Middle frontal gyrus (tissue), 1 donor: ENCODE data around the gene PGF.

Experiments
- DNase-seq: peaks from one replicate; pipeline ENCODE4 v3.0.0-alpha.2; 2015; ENCODE audit warnings: low spot score; ENCODE audit errors: extremely low spot score

Gene PGF

GRCh38 chr14:74919421-74920165 lies 35.8 kb downstream of the PGF start:
- DNase-seq = no peak

DNA sequence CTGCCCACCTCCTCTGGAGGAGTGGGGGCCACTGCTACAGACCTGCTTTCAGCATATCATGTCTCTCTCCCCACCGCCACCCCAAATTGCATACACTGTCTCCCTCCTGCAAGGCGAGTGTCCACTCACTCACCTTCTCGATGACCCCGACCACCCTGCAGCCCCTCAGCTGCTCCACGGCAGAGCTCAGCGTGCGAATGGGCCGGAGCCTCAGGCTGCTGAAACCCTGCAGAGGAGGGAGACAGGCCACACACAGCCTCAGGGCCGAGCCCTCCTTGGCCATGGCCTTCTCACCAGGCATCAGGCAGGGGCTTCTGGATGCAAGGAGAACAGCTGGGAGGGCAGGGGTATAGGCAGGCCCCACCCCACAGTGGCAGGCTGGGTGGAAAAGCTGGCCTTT lies 37.0 kb downstream of the PGF start:
- DNase-seq = no peak

DNA sequence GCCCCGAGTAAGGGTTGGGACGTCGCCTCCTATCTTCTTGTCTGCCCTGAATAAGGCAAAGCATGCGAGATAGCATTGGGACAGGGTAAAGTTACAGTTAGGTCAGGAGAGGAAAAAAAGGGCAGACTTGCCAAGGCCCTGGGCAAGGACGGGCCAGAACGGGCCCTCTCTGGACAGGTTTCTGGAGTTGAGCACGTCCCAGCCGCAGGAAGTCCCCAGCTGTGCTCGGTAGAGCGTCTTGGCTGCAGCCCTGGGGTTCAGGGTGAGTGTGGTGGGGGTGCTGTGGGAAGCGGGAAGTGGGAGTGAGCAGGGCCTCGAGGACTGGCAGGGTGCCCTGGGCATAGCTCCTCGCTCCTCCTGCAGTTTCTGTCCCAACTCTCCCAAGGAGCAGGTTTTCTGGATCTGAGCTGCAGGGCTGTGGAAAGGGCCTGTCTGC lies 37.7 kb downstream of the PGF start:
- no peak for DNase-seq

GRCh38 chr14:74917178-74917543 lies 38.2 kb downstream of the PGF start:
- DNase-seq = no peak

DNA sequence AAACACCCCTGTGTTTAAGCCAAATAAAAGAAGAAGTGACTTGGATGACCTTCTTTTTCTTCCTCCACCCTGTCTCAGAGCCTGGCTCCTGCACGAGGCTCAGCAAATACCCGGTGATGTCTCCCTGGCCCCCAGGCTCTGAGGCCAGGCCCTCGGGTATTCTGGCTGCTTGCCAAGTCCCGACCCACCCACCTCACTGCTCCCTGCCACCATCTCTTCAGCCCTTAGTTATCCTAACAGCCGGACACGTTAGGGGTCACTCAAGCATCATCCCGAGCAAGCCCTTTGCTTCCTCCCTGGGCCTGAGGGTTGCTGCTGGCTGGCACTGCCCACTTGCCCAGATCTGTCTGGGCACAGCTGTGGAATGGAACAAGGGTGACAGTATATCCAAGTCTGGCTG lies 39.6 kb downstream of the PGF start:
- no peak for DNase-seq

DNA sequence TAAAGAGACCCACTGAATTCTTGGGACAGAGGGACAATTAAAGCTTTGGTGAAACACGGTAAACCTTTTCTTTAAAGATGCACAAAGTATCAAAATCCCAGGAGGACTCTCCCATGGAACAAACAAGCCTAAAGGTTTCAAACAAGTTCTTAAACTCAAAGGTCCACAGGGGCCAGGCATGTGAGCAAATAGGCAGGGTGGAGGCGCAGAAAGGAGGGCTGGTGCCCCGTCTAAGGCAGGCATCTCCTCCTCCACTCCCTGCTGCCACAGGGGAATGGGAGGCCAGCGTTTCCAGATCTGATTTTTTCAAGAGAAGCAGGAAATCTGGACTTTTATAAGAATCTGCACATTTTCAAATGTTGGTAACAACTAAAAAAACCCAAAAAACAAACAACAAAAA lies 40.0 kb downstream of the PGF start:
- DNase-seq = no peak

- no peak for DNase-seq
These were observed 41.3 kb downstream of the PGF start for GRCh38 chr14:74913986-74914573.

DNA sequence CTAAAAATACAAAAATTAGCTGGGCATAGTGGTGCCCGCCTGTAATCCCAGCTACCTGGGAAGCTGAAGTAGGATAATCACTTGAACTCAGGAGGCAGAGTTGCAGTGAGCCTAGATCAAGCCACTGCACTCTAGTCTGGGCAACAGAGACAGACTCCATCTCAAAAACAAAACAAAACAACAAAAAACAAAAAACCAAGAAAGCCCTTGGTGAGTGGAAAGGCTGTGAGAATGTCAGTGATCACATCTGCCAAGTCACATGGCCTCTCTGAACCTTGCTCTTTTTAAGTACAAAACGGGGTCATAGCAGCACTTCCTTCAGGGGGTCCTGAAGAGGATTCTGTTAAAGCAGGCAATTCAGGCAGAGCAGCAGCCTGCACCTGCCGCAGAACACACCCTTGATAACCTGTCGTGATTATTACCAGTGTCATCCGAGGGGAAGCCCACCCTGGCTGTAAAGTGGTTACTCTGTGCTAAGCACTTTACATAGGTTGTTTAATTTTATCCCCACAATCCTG lies 41.9 kb downstream of the PGF start:
- DNase-seq = no peak

DNA sequence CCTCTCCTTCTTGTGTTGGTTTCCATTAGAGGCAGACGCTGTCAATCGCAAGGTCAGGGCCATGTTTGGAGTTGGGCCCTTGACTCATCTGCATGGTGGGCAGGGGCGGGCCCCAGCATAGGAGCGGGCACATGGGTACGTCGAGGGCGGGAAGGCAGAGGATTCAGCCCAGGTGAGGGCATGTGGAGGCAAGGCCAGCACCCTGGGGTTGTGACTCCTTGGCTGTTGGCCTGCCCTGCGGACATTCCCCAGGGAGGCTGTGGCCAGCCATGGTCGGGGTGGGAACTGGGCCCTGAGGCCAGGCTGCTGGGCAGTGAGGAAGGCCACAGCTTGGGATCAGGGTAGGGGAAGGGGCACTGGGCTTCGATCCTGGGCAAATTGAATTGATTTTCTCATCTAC lies 42.6 kb downstream of the PGF start:
- no peak for DNase-seq

- no peak for DNase-seq
These were observed 43.3 kb downstream of the PGF start for GRCh38 chr14:74912111-74912510.

- no peak for DNase-seq
These were observed 43.7 kb downstream of the PGF start for GRCh38 chr14:74911704-74912103.

DNA sequence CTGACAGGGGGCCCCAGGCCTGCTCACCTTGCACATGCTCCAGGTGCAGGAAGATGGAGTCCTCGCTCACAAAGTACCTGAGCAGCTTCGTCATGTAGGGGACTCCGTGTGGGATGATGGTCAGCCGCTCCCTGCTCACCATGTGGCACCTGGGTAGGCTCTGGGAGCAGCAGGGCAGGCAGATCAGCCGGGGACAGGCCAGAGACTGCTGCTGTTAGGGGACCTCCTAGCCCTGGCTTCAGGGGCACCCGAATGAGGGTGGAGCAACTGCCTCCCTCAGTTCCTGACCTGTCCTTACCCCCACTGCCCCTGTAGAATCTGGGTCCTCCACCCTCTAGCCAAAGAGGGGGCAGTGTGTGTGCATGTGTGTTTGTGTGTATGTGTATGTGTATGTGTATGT lies 44.2 kb downstream of the PGF start:
- DNase-seq = no peak

DNA sequence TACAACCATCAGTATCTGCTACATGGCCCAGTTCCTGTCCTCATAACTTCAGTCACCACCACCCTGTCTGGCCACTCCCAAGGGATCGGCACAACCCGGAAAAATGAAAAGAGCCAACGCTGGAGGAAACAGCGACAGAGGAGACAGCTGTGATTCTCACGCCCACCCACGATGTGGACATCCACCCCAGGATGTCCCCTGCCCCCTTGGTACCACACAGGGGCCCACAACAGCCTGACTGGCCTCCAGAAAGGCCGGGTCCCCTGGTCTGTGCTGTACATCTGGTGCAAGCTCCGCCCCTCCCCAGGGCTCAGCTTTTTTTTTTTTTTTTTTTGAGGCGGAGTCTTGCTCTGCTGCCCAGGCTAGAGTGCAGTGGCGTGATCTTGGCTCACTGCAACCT lies 44.8 kb downstream of the PGF start:
- no peak for DNase-seq

GRCh38 chr14:74909911-74910310 lies 45.5 kb downstream of the PGF start:
- no peak for DNase-seq

GRCh38 chr14:74909501-74909900 lies 45.9 kb downstream of the PGF start:
- no peak for DNase-seq

- DNase-seq = no peak
These were observed 46.5 kb downstream of the PGF start for GRCh38 chr14:74908861-74909341.

- DNase-seq = no peak
These were observed 47.7 kb downstream of the PGF start for GRCh38 chr14:74907744-74908143.

DNA sequence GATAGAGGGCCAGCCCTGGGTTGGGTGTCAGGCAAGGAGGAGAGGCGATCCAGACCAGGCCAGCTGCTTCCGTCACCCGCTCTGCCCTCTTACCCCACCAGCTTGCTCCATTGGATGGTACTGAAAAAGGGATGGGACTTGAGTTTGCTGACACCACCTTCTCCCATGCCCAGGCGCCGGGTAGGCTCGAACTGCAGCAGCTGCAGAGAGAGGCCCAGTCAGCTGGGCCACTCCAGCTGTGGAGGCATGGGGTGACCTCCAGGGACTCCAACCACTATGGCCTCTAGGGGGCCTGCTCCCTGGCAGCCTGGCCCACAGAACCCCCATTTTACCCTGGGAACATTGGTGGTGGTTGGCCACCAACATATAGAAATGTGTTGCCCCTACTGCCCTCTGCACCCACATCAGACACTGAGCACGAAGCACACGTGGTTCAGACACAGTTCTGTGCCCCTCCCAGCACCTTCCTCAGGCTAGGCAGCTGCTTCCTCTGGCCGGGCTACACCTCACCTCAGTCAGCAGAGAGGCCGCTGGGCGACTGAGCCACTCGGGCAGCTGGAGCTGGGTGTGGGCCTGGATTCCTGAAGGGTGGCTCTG lies 48.4 kb downstream of the PGF start:
- no peak for DNase-seq

DNA sequence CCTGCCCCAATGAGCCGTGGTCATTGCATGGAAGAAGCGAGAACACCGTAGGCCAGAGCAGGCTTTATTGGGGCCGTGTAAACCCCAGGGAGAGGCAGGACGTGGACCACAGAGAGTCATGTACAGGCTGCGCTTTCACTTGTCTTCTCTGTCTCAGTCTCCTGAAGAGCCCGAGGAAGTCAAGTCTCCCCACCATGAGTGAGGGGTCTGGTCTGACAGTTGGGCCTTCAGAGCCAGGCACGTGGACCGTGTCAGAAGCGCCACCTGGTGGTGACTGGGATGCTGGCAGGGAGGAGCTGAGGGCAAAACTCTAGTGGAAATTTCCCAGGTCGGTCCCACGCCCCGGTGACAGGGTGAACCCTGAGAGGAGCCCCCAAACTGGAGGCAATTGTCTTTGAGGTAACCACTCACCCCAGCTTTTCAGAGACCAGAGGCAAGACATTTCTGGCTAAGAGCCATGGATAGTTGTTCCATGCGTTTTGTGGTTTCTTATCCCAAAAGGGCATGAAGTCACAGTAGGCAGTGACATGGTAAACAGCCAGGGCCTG lies 49.7 kb downstream of the PGF start:
- DNase-seq = no peak

DNA sequence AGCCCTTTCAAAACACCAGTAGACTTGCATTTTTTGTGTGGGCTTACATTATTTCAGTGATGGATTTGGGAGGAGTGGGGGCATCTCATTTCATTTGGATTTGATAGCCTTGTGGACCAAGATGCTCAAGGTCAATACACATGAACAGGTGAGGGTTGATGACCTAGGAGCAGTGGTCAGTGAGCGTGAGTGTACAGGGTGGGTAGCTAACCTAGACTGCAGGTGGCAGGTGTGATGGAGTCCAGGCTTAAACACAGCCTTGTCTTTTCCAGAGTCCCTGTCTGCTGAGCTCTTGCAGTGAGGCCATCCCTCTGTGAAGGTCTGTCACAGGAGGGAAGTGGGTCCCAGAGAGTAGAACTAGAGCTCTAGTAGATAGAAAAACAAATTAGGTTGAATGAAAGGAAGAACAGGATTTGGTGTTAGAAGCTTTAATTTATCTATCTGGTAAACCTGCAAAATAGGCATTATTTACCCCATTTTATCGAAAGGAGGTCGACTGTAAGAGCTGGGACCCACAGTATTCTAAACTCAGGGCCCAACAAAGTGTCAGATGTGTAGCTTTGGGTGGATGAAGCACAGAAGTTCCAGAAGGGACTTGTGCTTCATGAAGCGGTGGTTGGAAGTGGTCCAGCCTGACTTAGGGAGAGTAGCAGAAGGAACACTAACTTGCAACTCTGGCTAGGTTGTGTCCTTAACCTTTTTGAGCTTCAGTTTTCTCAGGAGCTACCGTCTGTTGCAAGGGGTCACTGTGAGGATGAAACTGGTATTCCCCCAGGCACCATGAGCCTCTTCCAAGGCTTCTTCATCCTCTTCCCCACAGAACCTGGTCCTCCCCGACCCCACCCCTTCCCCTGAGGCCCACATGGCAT lies 50.5 kb downstream of the PGF start:
- no peak for DNase-seq

- DNase-seq = no peak
These were observed 52.3 kb downstream of the PGF start for GRCh38 chr14:74902941-74903705.
